Measurements from ENCODE around the gene CERT1. TPM values are rescaled to one million over a fixed set of nuclear protein-coding genes. Genes with fewer than 3 reads are reported as not detected.

The CERT1 gene
- total RNA-seq, 2 donors from 2014 or later: 32.3 to 35.5 TPM

DNA sequence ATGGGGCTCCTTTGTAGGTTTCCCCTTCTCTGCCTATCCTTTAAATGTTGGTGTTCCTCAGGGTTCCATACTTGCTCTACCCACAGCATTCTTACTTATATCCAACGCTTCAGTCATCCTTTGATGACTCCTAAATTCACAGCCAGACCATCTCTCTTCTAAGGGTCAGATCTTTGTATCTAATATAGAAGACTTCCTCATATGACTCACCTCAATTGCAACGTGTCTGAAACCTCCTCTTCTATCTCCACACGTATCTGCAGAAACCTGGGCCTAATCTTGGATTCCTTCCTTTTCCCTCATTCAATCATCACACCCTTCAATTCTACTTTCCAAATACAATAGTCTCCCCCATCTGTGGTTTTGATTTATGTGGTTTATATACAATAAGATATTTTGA is 106.1 kb downstream of the CERT1 start:
- intact Hi-C loops (cut with DNase I): no loop called here
- Histone ChIP-seq H3K36me3 (no peaks in the 10 kb centered on the region), H3K4me3 (no peak overlapping the region), H3K9me3 (no peaks in the 10 kb centered on the region), H3K27ac (no peak overlapping the region), H3K27me3 (replicated peaks; ENCODE audit: insufficient read depth) (no peaks in the 10 kb centered on the region), H3K4me1 (replicated peaks) (no peaks in the 10 kb centered on the region)
- TF ChIP-seq POLR2AphosphoS5 (IDR thresholded peaks at IDR 0.05) (no peak), CTCF (IDR thresholded peaks at IDR 0.05) (no peak), POLR2A (IDR thresholded peaks at IDR 0.05) (no peak)
- WGBS: 80% methylated on average over 3 of the region's 3 CpGs
- no peak for DNase-seq (ENCODE audit: low spot score)

- 94% methylated on average over 3 of the region's 3 CpGs for WGBS
- H3K4me1 ChIP-seq (replicated peaks): no peaks in the 10 kb centered on the region
- no peak overlapping the region for H3K27ac ChIP-seq
- DNase-seq (ENCODE audit: low spot score): no peak
- intact Hi-C loops (cut with DNase I): no loop called here
- TF ChIP-seq POLR2AphosphoS5 (IDR thresholded peaks at IDR 0.05) (no peak), CTCF (IDR thresholded peaks at IDR 0.05) (no peak), POLR2A (IDR thresholded peaks at IDR 0.05) (no peak)
- no peaks in the 10 kb centered on the region for H3K36me3 ChIP-seq
- no peaks in the 10 kb centered on the region for H3K27me3 ChIP-seq (replicated peaks; ENCODE audit: insufficient read depth)
- H3K4me3 ChIP-seq: no peak overlapping the region
- no peaks in the 10 kb centered on the region for H3K9me3 ChIP-seq
Measured at GRCh38 chr5:75395277-75395676, 116.2 kb downstream of the CERT1 start.

GRCh38 chr5:75389430-75389829 is 122.0 kb downstream of the CERT1 start:
- no peaks in the 10 kb centered on the region for H3K4me1 ChIP-seq (replicated peaks)
- no peaks in the 10 kb centered on the region for H3K27me3 ChIP-seq (replicated peaks; ENCODE audit: insufficient read depth)
- H3K9me3 ChIP-seq: no peaks in the 10 kb centered on the region
- intact Hi-C loops (cut with DNase I): no loop called here
- 97% methylated on average over 2 of the region's 2 CpGs for WGBS
- no peak overlapping the region for H3K27ac ChIP-seq
- TF ChIP-seq POLR2A (IDR thresholded peaks at IDR 0.05): no peak
- no peak for TF ChIP-seq POLR2AphosphoS5 (IDR thresholded peaks at IDR 0.05)
- TF ChIP-seq CTCF (IDR thresholded peaks at IDR 0.05): no peak
- H3K4me3 ChIP-seq: no peak overlapping the region
- H3K36me3 ChIP-seq: no peaks in the 10 kb centered on the region
- no peak for DNase-seq (ENCODE audit: low spot score)

GRCh38 chr5:75387806-75388205 is 123.6 kb downstream of the CERT1 start:
- TF ChIP-seq CTCF (IDR thresholded peaks at IDR 0.05) (no peak), POLR2AphosphoS5 (IDR thresholded peaks at IDR 0.05) (no peak), POLR2A (IDR thresholded peaks at IDR 0.05) (no peak)
- no peaks in the 10 kb centered on the region for H3K36me3 ChIP-seq
- H3K9me3 ChIP-seq: no peaks in the 10 kb centered on the region
- H3K4me1 ChIP-seq (replicated peaks): no peaks in the 10 kb centered on the region
- no peak overlapping the region for H3K27ac ChIP-seq
- 93% methylated on average over 6 of the region's 6 CpGs for WGBS
- no peak for DNase-seq (ENCODE audit: low spot score)
- H3K4me3 ChIP-seq: no peak overlapping the region
- no peaks in the 10 kb centered on the region for H3K27me3 ChIP-seq (replicated peaks; ENCODE audit: insufficient read depth)
- intact Hi-C loops (cut with DNase I): no loop called here

- TF ChIP-seq POLR2A (IDR thresholded peaks at IDR 0.05): no peak
- no peak for TF ChIP-seq POLR2AphosphoS5 (IDR thresholded peaks at IDR 0.05)
- no peak for TF ChIP-seq CTCF (IDR thresholded peaks at IDR 0.05)
- WGBS: 3% methylated on average over 1 of the region's 1 CpG
- no peak for DNase-seq (ENCODE audit: low spot score)
Measured at GRCh38 chr5:75384218-75384617, 127.2 kb downstream of the CERT1 start.

More at GRCh38 chr5:75384218-75384617, 127.2 kb downstream of the CERT1 start:
- Histone ChIP-seq H3K4me3 (no peak overlapping the region), H3K27me3 (replicated peaks; ENCODE audit: insufficient read depth) (no peaks in the 10 kb centered on the region), H3K9me3 (no peaks in the 10 kb centered on the region), H3K27ac (no peak overlapping the region), H3K36me3 (no peaks in the 10 kb centered on the region), H3K4me1 (replicated peaks) (no peaks in the 10 kb centered on the region)
- intact Hi-C loops (cut with DNase I): no loop called here

Data from prostate gland (tissue), 2 donors.